Anterior cingulate cortex (tissue), 58 donors: ENCODE measurements around the gene LSP1.
A peak's percentile ranks its signal among the peaks of the same experiment; 100 is the strongest.
"Not testable (repeated sequence)": the region's sequence is repeated elsewhere in the genome, so short reads cannot be mapped to it uniquely, and the experiment has no call there.

ENCODE experiments used
- DNase-seq, 58 donors: peaks; one replicate each; lab custom pipeline; 2025; lab: John Stamatoyannopoulos, UW

LSP1 gene

DNA sequence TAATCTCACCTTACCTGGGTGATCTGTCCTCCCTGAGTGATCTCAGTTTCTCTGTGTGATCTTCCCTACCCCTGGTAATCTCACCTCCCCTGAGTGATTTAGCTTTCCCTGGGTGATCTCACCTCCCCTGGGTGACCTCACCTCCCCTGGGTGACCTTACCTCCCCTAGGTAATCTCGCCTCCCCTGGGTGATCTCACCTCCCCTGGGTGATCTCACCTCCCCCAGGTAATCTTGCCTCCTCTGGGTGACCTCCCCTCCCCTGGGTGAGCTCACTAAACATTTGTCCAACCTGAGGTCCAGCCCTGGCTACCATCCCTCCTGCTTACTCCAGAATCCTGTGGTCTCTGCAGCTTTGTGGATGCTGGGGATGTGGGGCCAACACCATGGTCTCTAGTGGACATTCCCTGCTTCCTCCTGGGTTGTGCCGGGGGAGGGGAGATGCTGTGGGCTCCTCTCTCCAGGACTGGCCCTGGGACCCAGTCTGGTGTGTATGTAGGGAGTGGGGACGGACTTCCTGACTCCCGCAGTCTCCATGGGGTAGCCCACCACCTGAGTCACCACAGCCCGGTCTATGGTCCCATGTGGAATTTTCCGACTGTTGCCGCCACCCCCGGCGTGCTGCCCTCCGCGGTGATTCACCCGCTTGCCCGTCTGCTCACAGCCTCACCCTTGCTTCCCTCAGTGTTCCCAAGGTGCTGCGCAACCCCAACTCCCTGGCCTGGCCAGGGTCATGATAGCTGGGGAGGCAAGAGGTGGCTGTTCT is 9.9 kb downstream of the LSP1 start:
- DNase-seq, result no peak

DNA sequence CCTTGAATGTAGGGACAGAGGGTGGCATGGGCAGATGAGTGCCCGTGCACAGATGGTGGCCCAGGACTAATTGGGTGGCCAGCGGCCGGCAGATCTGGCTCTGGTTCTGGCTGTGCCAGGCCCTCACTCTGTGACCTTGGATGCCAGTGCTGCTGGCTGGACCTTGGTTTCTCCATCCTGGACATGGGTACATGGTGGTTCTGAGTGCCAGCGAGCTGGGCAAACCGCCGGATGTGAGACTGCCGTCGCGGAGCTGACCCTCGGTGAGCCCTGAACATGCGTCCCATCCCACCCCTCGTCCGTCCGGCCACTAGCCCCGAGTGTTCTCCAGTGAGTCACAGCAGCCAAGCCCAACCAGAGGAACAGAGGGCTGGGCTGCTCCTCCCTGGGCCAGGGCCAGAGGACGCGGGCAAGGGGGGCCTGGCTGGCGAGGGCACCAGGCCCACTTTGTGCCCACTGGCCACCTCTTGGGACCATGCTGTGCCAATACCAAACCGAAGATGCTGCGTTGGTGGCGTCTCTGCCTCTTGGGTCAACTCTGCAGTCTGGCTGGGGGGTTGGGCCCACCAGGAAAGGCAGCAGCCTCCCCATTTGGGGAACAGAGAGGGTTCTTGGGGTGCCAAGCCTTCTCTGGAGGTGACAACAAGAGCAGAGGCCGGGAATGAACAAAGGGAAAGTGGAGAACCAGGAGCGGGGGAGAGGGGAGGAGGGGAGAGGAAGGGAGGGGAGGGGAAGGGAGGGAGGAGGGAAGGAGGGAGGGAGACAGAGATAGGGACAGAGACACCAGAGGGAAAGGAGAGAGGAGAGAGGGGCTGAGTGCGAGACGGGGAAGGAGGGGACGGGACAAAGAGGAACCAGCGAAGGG is 10.7 kb downstream of the LSP1 start:
- peak in 34 of 58 donors; percentile 6 to 66 (median 44) for DNase-seq

- DNase-seq, result no peak
Measured at GRCh38 chr11:1864231-1864630, 11.3 kb downstream of the LSP1 start.

DNA sequence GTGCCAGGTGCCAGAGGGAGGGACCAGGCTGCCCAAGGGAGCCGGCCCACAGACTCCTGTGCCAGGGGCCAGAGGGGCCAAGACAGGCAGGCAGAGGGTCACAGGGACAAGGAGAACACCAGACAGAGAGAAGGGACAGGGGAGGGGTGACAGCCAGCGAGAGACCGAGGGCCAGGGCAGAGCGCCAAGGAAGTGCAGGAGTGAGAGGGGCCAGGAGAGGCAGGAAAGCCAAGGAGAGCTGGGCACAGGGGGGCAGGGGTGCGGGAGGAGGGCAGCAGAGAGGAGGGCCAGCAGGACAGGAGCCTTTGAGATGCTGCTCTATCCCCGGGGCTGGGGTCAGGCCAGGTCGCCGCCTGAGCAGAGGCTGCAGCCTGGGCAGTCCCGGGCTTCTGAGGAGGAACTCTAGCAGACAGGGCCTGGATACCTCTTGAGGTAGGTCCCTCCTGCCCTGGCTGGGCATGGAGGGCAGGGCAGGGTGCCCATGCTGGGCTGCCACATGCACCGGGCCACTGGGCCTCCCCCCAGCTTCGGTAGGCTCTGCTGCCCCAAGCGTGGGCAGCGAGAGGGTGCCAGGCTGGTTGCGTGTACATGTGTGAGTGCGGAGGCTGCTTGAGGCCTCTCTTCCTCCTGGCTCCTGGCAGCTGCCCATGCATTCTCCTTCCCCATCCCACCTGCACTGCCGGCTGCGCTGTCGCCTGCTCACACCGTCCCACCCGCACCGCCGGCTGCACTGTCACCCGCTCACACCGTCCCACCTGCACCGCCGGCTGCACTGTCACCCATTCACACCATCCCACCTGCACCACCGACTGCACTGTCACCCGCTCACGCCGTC is 12.2 kb downstream of the LSP1 start:
- peak in 6 of 58 donors; percentile 10 to 49 (median 28) for DNase-seq

GRCh38 chr11:1866226-1866625 is 13.3 kb downstream of the LSP1 start:
- DNase-seq, result no peak

- no peak for DNase-seq
Measured at GRCh38 chr11:1866776-1867175, 13.9 kb downstream of the LSP1 start.

DNA sequence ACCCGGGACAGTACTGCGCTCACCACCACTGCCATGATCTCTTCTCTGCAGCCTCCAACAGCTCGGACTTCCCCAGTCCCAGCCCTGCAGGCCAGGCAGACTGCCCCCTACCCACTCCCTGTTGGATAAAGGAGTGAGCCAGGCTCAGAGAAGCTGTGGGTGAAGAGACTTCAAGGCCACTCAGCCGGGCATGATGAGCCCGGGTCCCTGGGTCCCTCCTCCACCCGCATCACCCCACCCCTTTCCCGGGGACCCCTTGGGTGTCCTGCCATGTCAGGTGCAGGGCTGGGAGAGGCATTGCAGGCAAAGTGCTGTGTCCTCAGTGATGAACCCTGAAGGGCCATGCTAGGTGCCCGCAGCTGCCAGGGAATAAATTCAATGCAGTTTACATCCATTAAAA is 14.5 kb downstream of the LSP1 start:
- no peak for DNase-seq

DNA sequence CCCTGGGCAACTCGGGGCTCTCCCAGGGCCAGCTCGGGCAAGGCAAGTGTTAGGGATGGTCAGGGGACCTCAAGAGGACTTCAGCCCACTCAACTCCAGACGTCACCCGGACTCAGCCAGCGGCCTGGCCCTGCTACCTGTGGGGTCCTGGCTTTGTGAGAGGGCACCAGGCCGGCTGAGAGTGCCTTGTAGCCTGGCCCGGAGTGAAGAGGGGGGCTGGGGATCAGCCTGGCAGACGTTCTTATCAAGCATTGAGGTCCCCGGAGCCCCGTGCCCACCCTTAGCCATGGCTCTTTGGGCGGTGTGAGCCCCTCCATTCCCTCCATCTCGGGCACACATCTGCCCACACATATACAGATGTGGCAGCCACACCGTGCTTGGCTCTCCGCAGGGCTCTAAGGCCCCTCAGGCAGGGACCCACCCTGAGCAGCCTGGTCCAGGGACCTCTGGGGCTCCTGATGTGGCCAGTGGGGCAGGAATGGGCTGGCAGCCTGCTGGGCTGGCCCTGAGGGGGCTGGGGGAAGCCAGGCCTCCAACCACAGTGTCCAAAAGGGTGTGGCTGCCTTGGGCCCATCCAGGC is 15.3 kb downstream of the LSP1 start:
- DNase-seq, result no peak

DNA sequence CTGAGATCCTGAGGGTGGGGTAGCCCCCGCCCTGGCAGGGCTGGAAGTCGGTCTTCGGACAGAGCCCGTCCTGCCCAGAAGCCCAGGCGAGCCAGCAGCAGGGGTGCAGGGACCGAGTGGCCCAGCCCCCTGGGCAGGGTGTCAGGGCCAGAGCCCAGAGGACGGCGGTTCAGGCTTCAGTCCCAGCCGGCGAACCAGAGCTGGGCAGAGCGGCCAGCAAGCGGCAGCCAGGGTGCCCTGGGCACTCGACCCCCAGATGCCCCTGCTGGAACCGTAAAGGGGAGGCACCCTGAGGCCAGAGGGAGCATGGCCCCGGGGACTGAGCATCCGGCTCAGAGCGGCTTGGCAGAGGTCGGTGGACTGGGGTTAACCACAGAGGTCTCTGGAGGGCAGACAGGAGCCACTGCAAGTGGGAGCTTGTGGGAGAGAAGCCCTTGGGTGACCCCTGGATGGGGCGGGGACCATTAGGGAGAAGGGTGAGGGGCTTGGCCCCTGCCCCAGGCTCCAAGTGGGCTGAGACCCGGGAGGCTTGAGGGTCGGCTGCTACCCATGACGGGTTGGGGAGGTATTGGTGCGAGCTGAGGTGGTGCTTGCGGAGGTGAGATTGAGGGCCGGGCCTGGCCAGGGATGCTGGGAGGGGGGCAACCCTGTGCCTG is 15.9 kb downstream of the LSP1 start:
- no peak for DNase-seq

- DNase-seq, result no peak
Measured at GRCh38 chr11:1869427-1870325, 16.8 kb downstream of the LSP1 start.

- DNase-seq, result no peak
Measured at GRCh38 chr11:1870326-1870696, 17.4 kb downstream of the LSP1 start.

GRCh38 chr11:1870721-1871466 is 18.0 kb downstream of the LSP1 start:
- DNase-seq, result peak in 22 of 58 donors; percentile 13 to 61 (median 36)

- no peak for DNase-seq
Measured at GRCh38 chr11:1871531-1871930, 18.6 kb downstream of the LSP1 start.

DNA sequence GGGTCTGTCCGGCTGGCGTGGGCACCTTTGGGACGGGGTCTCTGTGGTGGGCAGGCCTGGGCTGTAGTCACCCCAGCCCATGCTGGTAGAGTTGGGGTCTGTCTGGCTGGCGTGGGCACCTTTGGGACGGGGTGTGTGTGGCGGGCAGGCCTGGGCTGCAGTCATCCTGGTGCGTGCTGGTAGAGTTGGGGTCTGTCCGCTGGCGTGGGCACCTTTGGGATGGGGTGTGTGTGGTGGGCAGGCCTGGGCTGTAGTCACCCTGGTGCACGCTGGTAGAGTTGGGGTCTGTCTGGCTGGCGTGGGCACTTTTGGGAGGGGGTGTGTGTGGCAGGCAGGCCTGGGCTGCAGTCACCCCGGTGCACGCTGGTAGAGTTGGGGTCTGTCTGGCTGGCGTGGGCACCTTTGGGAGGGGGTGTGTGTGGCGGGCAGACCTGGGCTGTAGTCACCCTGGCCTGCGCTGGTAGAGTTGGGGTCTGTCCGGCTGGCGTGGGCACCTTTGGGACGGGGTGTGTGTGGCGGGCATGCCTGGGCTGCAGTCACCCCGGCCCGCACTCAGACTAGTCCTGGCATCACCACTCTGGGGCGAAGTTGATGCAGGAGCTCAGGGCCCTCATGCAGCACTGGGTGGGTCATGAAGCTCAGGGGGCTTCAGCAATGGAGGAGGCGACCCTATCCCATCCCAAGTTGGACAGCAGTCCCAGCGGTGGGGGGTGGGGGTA is 19.5 kb downstream of the LSP1 start:
- DNase-seq, result no peak

- DNase-seq, result no peak
Measured at GRCh38 chr11:1873048-1873812, 20.3 kb downstream of the LSP1 start.

- DNase-seq, result not testable (repeated sequence)
Measured at GRCh38 chr11:1873813-1874150, 20.9 kb downstream of the LSP1 start.
